ENCODE data around the gene C10orf120.
A peak's percentile ranks its signal among the peaks of the same experiment; 100 is the strongest.

C10orf120 gene

GRCh38 chr10:122703483-122704448 is 4.1 kb upstream of the C10orf120 start:
- DNase-seq (ENCODE audit: low spot score): peak; percentile 61

GRCh38 chr10:122702275-122702674 is 2.6 kb upstream of the C10orf120 start:
- DNase-seq (ENCODE audit: low spot score): no peak

GRCh38 chr10:122701652-122702051 is 2.0 kb upstream of the C10orf120 start:
- no peak for DNase-seq (ENCODE audit: low spot score)

GRCh38 chr10:122696687-122697086 is 3.0 kb downstream of the C10orf120 start:
- DNase-seq (ENCODE audit: low spot score): no peak

- DNase-seq (ENCODE audit: low spot score): no peak
Measured at GRCh38 chr10:122692744-122693143, 6.9 kb downstream of the C10orf120 start.

GRCh38 chr10:122689146-122689820 is 10.4 kb downstream of the C10orf120 start:
- DNase-seq (ENCODE audit: low spot score): no peak

GRCh38 chr10:122688293-122688989 is 11.2 kb downstream of the C10orf120 start:
- peak; percentile 40 for DNase-seq (ENCODE audit: low spot score)

- DNase-seq (ENCODE audit: low spot score): no peak
Measured at GRCh38 chr10:122682522-122682921, 17.1 kb downstream of the C10orf120 start.

GRCh38 chr10:122678266-122678665 is 21.4 kb downstream of the C10orf120 start:
- no peak for DNase-seq (ENCODE audit: low spot score)

GRCh38 chr10:122675278-122675677 is 24.4 kb downstream of the C10orf120 start:
- DNase-seq (ENCODE audit: low spot score): no peak

GRCh38 chr10:122674781-122675180 is 24.9 kb downstream of the C10orf120 start:
- DNase-seq (ENCODE audit: low spot score): no peak

- no peak for DNase-seq (ENCODE audit: low spot score)
Measured at GRCh38 chr10:122673731-122674130, 25.9 kb downstream of the C10orf120 start.

GRCh38 chr10:122673269-122673668 is 26.4 kb downstream of the C10orf120 start:
- DNase-seq (ENCODE audit: low spot score): no peak

GRCh38 chr10:122672655-122673054 is 27.0 kb downstream of the C10orf120 start:
- no peak for DNase-seq (ENCODE audit: low spot score)

- no peak for DNase-seq (ENCODE audit: low spot score)
Measured at GRCh38 chr10:122671355-122671754, 28.3 kb downstream of the C10orf120 start.

- no peak for DNase-seq (ENCODE audit: low spot score)
Measured at GRCh38 chr10:122669842-122670241, 29.8 kb downstream of the C10orf120 start.

GRCh38 chr10:122669045-122669444 is 30.6 kb downstream of the C10orf120 start:
- DNase-seq (ENCODE audit: low spot score): no peak

GRCh38 chr10:122665946-122666345 is 33.7 kb downstream of the C10orf120 start:
- no peak for DNase-seq (ENCODE audit: low spot score)

GRCh38 chr10:122665329-122665860 is 34.3 kb downstream of the C10orf120 start:
- no peak for DNase-seq (ENCODE audit: low spot score)

- DNase-seq (ENCODE audit: low spot score): no peak
Measured at GRCh38 chr10:122664501-122664900, 35.1 kb downstream of the C10orf120 start.

GRCh38 chr10:122663516-122664130 is 36.0 kb downstream of the C10orf120 start:
- DNase-seq (ENCODE audit: low spot score): no peak

- DNase-seq (ENCODE audit: low spot score): no peak
Measured at GRCh38 chr10:122662231-122662630, 37.4 kb downstream of the C10orf120 start.
